ENCODE data around the gene AMELX. TPM values are rescaled to one million over a fixed set of nuclear protein-coding genes. Genes with fewer than 3 reads are reported as not detected.

Gene AMELX
- total and polyA plus RNA-seq, 4 donors: not detected

- Histone ChIP-seq H3K9me3 (ENCODE audit: control insufficient read depth in 4 of 4, low read length in 3 of 4) (no peaks in the 10 kb centered on the region), H3K4me1 (ENCODE audit: control insufficient read depth in 4 of 4, insufficient read depth in 4 of 4, low read length in 3 of 4) (no peaks in the 10 kb centered on the region), H3K27me3 (ENCODE audit: control insufficient read depth in 4 of 4, insufficient read depth in 4 of 4, low read length in 3 of 4) (no peaks in the 10 kb centered on the region), H3K27ac (ENCODE audit: low read depth in 1 of 2, low read length in 2 of 2) (no peak overlapping the region), H3K9ac (ENCODE audit: low read depth in 1 of 2, low read length in 2 of 2) (no peak overlapping the region), H3K4me3 (ENCODE audit: low read depth in 1 of 3, low read length in 3 of 3) (no peak overlapping the region), H3K36me3 (ENCODE audit: control insufficient read depth in 4 of 4, insufficient read depth in 3 of 4, low read depth in 1 of 4, low read length in 3 of 4) (no peaks in the 10 kb centered on the region)
- TF ChIP-seq TAF1 (conservative IDR thresholded peaks at IDR 0.05): no peak
- no peak for TF ChIP-seq REST (IDR thresholded peaks at IDR 0.05)
- no peak for TF ChIP-seq YY1 (IDR thresholded peaks at IDR 0.05)
- no peak for TF ChIP-seq FOXA1 (IDR thresholded peaks at IDR 0.05)
- TF ChIP-seq JUND (IDR thresholded peaks at IDR 0.05): no peak
- TF ChIP-seq FOXA2 (IDR thresholded peaks at IDR 0.05): no peak
- TF ChIP-seq HNF4G (IDR thresholded peaks at IDR 0.05): no peak
- no peak for TF ChIP-seq EGR1 (IDR thresholded peaks at IDR 0.05; ENCODE audit: low read depth in 2 of 2)
- TF ChIP-seq RXRA (IDR thresholded peaks at IDR 0.05): no peak
- 63% methylated on average over 2 of the region's 2 CpGs for WGBS
- DNase-seq (ENCODE audit: low spot score): no peak
Observed at GRCh38 chrX:11282043-11282442, 11.2 kb upstream of the AMELX start.

- no peak for DNase-seq (ENCODE audit: low spot score)
- H3K4me3 ChIP-seq (ENCODE audit: low read depth in 1 of 3, low read length in 3 of 3): no peak overlapping the region
- TF ChIP-seq RXRA (IDR thresholded peaks at IDR 0.05) (no peak), NR2F2 (IDR thresholded peaks at IDR 0.05) (no peak), CTCF (IDR thresholded peaks at IDR 0.05; ENCODE audit: low read depth, low read length, missing input control) (no peak), RAD21 (IDR thresholded peaks at IDR 0.05) (no peak), HNF4G (IDR thresholded peaks at IDR 0.05) (no peak)
- 73% methylated on average over 3 of the region's 3 CpGs for WGBS
- H3K4me1 ChIP-seq (ENCODE audit: control insufficient read depth in 4 of 4, insufficient read depth in 4 of 4, low read length in 3 of 4): no peaks in the 10 kb centered on the region
- no peak overlapping the region for H3K9ac ChIP-seq (ENCODE audit: low read depth in 1 of 2, low read length in 2 of 2)
- no peaks in the 10 kb centered on the region for H3K9me3 ChIP-seq (ENCODE audit: control insufficient read depth in 4 of 4, low read length in 3 of 4)
- no peak overlapping the region for H3K27ac ChIP-seq (ENCODE audit: low read depth in 1 of 2, low read length in 2 of 2)
- H3K36me3 ChIP-seq (ENCODE audit: control insufficient read depth in 4 of 4, insufficient read depth in 3 of 4, low read depth in 1 of 4, low read length in 3 of 4): no peaks in the 10 kb centered on the region
- no peaks in the 10 kb centered on the region for H3K27me3 ChIP-seq (ENCODE audit: control insufficient read depth in 4 of 4, insufficient read depth in 4 of 4, low read length in 3 of 4)
Observed at GRCh38 chrX:11285651-11286050, 7.6 kb upstream of the AMELX start.

- Histone ChIP-seq H3K27me3 (ENCODE audit: control insufficient read depth in 4 of 4, insufficient read depth in 4 of 4, low read length in 3 of 4) (no peaks in the 10 kb centered on the region), H3K36me3 (ENCODE audit: control insufficient read depth in 4 of 4, insufficient read depth in 3 of 4, low read depth in 1 of 4, low read length in 3 of 4) (no peaks in the 10 kb centered on the region), H3K4me1 (ENCODE audit: control insufficient read depth in 4 of 4, insufficient read depth in 4 of 4, low read length in 3 of 4) (no peaks in the 10 kb centered on the region), H3K9ac (ENCODE audit: low read depth in 1 of 2, low read length in 2 of 2) (no peak overlapping the region), H3K9me3 (ENCODE audit: control insufficient read depth in 4 of 4, low read length in 3 of 4) (no peaks in the 10 kb centered on the region), H3K4me3 (ENCODE audit: low read depth in 1 of 3, low read length in 3 of 3) (no peak overlapping the region), H3K27ac (ENCODE audit: low read depth in 1 of 2, low read length in 2 of 2) (no peak overlapping the region)
- DNase-seq (ENCODE audit: low spot score): no peak
- WGBS: 75% methylated on average over 1 of the region's 1 CpG
- TF ChIP-seq HNF4G (IDR thresholded peaks at IDR 0.05) (no peak), FOXA1 (IDR thresholded peaks at IDR 0.05) (no peak), FOXA2 (IDR thresholded peaks at IDR 0.05) (no peak), JUND (IDR thresholded peaks at IDR 0.05) (no peak), ZBTB33 (IDR thresholded peaks at IDR 0.05) (no peak), RAD21 (IDR thresholded peaks at IDR 0.05) (no peak), ATF3 (IDR thresholded peaks at IDR 0.05) (no peak), EGR1 (IDR thresholded peaks at IDR 0.05; ENCODE audit: low read depth in 2 of 2) (no peak), RXRA (IDR thresholded peaks at IDR 0.05) (no peak), HNF4A (conservative IDR thresholded peaks at IDR 0.05) (no peak), NR2F2 (IDR thresholded peaks at IDR 0.05) (no peak), MAX (IDR thresholded peaks at IDR 0.05) (no peak), SP1 (IDR thresholded peaks at IDR 0.05) (no peak)
Observed at GRCh38 chrX:11287505-11287904, 5.7 kb upstream of the AMELX start.
